ENCODE measurements around the gene MST1.

MST1 gene

GRCh38 chr3:49647741-49648140 lies 41.5 kb downstream of the MST1 start:
- no peak overlapping the region for H3K27ac ChIP-seq
- no peaks in the 10 kb centered on the region for H3K36me3 ChIP-seq
- no peaks in the 10 kb centered on the region for H3K4me1 ChIP-seq (ENCODE audit: control insufficient read depth in 1 of 2, insufficient read depth in 1 of 2, low read depth in 1 of 2, low read length in 1 of 2)
- no peak for TF ChIP-seq CTCF (IDR thresholded peaks at IDR 0.05)
- no peak overlapping the region for H3K4me3 ChIP-seq (ENCODE audit: low read depth in 1 of 2, low read length in 1 of 2)
- H3K9me3 ChIP-seq: no peaks in the 10 kb centered on the region
- H3K27me3 ChIP-seq: no peaks in the 10 kb centered on the region

GRCh38 chr3:49646236-49646635 lies 43.0 kb downstream of the MST1 start:
- Histone ChIP-seq H3K4me3 (ENCODE audit: low read depth in 1 of 2, low read length in 1 of 2) (no peak overlapping the region), H3K27ac (no peak overlapping the region), H3K36me3 (no peaks in the 10 kb centered on the region), H3K9me3 (no peaks in the 10 kb centered on the region), H3K27me3 (peaks cover under 1% of the 10 kb centered on the region), H3K4me1 (ENCODE audit: control insufficient read depth in 1 of 2, insufficient read depth in 1 of 2, low read depth in 1 of 2, low read length in 1 of 2) (no peaks in the 10 kb centered on the region)
- no peak for TF ChIP-seq CTCF (IDR thresholded peaks at IDR 0.05)

GRCh38 chr3:49644684-49645083 lies 44.6 kb downstream of the MST1 start:
- H3K9me3 ChIP-seq: no peaks in the 10 kb centered on the region
- H3K27me3 ChIP-seq: peaks cover 3% of the 10 kb centered on the region

GRCh38 chr3:49642708-49643145 lies 46.5 kb downstream of the MST1 start:
- H3K4me3 ChIP-seq (ENCODE audit: low read depth in 1 of 2, low read length in 1 of 2): no peak overlapping the region
- no peak for TF ChIP-seq CTCF (IDR thresholded peaks at IDR 0.05)
- no peak overlapping the region for H3K27ac ChIP-seq
- H3K27me3 ChIP-seq: peaks cover 3% of the 10 kb centered on the region
- no peaks in the 10 kb centered on the region for H3K9me3 ChIP-seq
- H3K4me1 ChIP-seq (ENCODE audit: control insufficient read depth in 1 of 2, insufficient read depth in 1 of 2, low read depth in 1 of 2, low read length in 1 of 2): no peaks in the 10 kb centered on the region
- H3K36me3 ChIP-seq: no peaks in the 10 kb centered on the region

More at GRCh38 chr3:49644684-49645083, 44.6 kb downstream of the MST1 start:
- TF ChIP-seq CTCF (IDR thresholded peaks at IDR 0.05): no peak
- Histone ChIP-seq H3K4me3 (ENCODE audit: low read depth in 1 of 2, low read length in 1 of 2) (no peak overlapping the region), H3K4me1 (ENCODE audit: control insufficient read depth in 1 of 2, insufficient read depth in 1 of 2, low read depth in 1 of 2, low read length in 1 of 2) (no peaks in the 10 kb centered on the region), H3K27ac (no peak overlapping the region), H3K36me3 (no peaks in the 10 kb centered on the region)

- TF ChIP-seq CTCF (IDR thresholded peaks at IDR 0.05): no peak
Observed at GRCh38 chr3:49641921-49642707, 47.2 kb downstream of the MST1 start.

More at GRCh38 chr3:49641921-49642707, 47.2 kb downstream of the MST1 start:
- no peak overlapping the region for H3K4me3 ChIP-seq (ENCODE audit: low read depth in 1 of 2, low read length in 1 of 2)
- H3K27ac ChIP-seq: no peak overlapping the region
- no peaks in the 10 kb centered on the region for H3K9me3 ChIP-seq
- H3K36me3 ChIP-seq: no peaks in the 10 kb centered on the region
- H3K4me1 ChIP-seq (ENCODE audit: control insufficient read depth in 1 of 2, insufficient read depth in 1 of 2, low read depth in 1 of 2, low read length in 1 of 2): no peaks in the 10 kb centered on the region
- H3K27me3 ChIP-seq: peaks cover 3% of the 10 kb centered on the region

Data from neutrophil (primary cell).